ENCODE results near the gene PREB.

Gene PREB

DNA sequence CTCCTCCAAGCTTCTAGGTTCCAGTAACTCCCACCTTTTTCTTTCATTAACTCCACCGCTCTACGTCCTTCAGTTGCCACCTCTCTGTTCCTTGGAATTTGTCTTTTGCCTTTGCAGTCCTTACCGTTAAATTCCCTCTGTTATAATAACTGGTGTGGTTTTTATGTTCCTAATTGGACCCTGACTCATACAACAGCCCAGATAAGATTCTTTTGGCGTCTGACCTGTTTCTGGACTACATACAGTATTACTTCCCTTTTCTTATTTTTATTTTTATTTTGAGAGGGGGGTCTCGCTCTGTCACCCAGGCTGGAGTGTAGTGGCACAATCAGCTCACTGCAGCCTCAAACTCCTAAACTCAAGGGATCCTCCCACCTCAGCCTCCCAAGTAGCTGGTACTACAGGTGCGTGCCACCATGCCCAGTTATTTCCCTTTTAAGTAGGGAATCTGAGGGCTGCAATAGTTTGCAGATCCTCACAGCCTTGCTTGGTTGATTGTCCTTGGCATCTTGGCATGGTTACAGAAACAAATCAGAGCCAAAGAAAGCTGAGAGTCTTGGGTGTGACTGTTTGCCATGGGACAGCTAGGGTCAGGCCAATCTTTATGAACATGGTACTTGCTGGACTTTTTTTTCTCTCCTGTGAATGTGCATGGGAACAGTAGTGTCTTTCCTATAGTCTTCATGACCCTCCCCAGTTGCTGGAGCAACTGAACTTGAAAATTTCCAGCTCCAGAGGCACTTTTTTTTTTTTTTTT lies 36.3 kb upstream of the PREB start:
- no peak for DNase-seq

DNA sequence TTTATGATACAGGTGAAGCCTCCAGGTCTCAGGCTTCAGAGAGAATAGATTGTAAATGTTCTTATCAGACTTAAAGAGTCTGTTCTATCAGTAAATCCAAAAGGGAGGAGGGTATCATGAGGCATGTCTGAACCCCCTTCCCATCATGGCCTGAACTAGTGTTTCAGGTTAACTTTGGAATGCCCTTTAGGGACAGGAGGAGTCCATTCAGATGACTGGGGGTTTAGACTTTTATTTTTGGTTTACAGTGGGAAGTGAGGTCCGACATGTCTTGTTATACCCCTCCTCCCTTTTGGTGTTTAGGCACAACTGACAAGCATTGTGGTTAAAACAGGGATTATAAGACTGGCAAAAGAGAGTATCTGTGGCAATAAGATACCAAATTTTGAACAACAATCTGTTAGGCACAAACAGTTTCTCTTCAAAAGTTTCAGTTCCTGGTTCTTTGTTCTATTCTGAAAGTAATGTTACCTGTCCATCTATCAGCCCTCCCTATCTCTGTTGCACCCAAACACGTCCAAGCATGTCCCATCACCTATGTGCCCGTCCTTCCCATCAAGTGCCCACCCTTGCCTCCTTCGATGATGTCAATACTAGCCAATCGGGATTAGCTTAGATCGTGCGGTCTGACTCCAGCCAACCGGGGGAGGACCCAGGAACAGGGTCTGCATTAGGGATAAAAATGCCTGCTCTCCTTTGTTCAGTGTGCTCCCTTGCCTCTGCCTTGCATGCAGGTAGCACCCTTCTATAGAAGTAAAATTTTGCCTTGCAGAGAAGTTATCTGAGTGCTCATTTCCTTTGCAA lies 30.7 kb upstream of the PREB start:
- no peak overlapping the region for H3K27ac ChIP-seq (ENCODE audit: low read depth, low read length)
- no CpG with 5 or more reads among the region's 8 CpGs for WGBS (ENCODE audit: extremely low coverage, insufficient coverage, low lambda C conversion rate)
- no peaks in the 10 kb centered on the region for H3K4me1 ChIP-seq (ENCODE audit: control insufficient read depth, low read depth, low read length)
- DNase-seq = no peak
- H4K8ac ChIP-seq (ENCODE audit: low read depth, low read length) = no peak overlapping the region
- no peak overlapping the region for H3K9ac ChIP-seq (ENCODE audit: low read length)
- no peaks in the 10 kb centered on the region for H3K79me2 ChIP-seq (ENCODE audit: control insufficient read depth, insufficient read depth, low read length)
- H2AK5ac ChIP-seq (ENCODE audit: low read length) = no peak overlapping the region
- H3K23ac ChIP-seq (ENCODE audit: low read length) = no peak overlapping the region
- H2BK120ac ChIP-seq (ENCODE audit: low read depth, low read length) = no peak overlapping the region
- no peaks in the 10 kb centered on the region for H3K27me3 ChIP-seq (ENCODE audit: insufficient read depth, low read length, poor library complexity)
- H3K4me2 ChIP-seq (ENCODE audit: low read length) = no peak overlapping the region
- H3K4ac ChIP-seq (ENCODE audit: low read depth, low read length) = no peak overlapping the region
- no peak overlapping the region for H3K56ac ChIP-seq (ENCODE audit: low read length)
- H4K5ac ChIP-seq (ENCODE audit: low read length) = no peak overlapping the region
- H3K79me1 ChIP-seq (ENCODE audit: low read length) = no peaks in the 10 kb centered on the region
- H3K18ac ChIP-seq (ENCODE audit: low read length) = no peak overlapping the region
- no peak overlapping the region for H2BK15ac ChIP-seq (replicated peaks; ENCODE audit: low read depth)
- no peaks in the 10 kb centered on the region for H3K36me3 ChIP-seq (ENCODE audit: control insufficient read depth, insufficient read depth, low read length)
- no peak overlapping the region for H2BK5ac ChIP-seq (ENCODE audit: low read length)
- H3K4me3 ChIP-seq (ENCODE audit: low read length) = no peak overlapping the region

More for the DNA sequence above, 36.3 kb upstream of the PREB start:
- H2AK5ac ChIP-seq (ENCODE audit: low read length) = no peak overlapping the region
- no peak overlapping the region for H3K27ac ChIP-seq (ENCODE audit: low read depth, low read length)
- no peak overlapping the region for H4K8ac ChIP-seq (ENCODE audit: low read depth, low read length)
- no peak overlapping the region for H3K9ac ChIP-seq (ENCODE audit: low read length)
- no CpG with 5 or more reads among the region's 6 CpGs for WGBS (ENCODE audit: extremely low coverage, insufficient coverage, low lambda C conversion rate)
- no peak overlapping the region for H3K4me2 ChIP-seq (ENCODE audit: low read length)
- H3K4me3 ChIP-seq (ENCODE audit: low read length) = no peak overlapping the region
- H2BK5ac ChIP-seq (ENCODE audit: low read length) = no peak overlapping the region
- no peak overlapping the region for H4K5ac ChIP-seq (ENCODE audit: low read length)
- H3K56ac ChIP-seq (ENCODE audit: low read length) = no peak overlapping the region
- no peaks in the 10 kb centered on the region for H3K36me3 ChIP-seq (ENCODE audit: control insufficient read depth, insufficient read depth, low read length)
- no peak overlapping the region for H2BK120ac ChIP-seq (ENCODE audit: low read depth, low read length)
- H3K4ac ChIP-seq (ENCODE audit: low read depth, low read length) = no peak overlapping the region
- no peaks in the 10 kb centered on the region for H3K27me3 ChIP-seq (ENCODE audit: insufficient read depth, low read length, poor library complexity)
- no peak overlapping the region for H2BK15ac ChIP-seq (replicated peaks; ENCODE audit: low read depth)
- no peaks in the 10 kb centered on the region for H3K4me1 ChIP-seq (ENCODE audit: control insufficient read depth, low read depth, low read length)
- no peak overlapping the region for H3K23ac ChIP-seq (ENCODE audit: low read length)
- no peak overlapping the region for H3K18ac ChIP-seq (ENCODE audit: low read length)
- no peaks in the 10 kb centered on the region for H3K79me1 ChIP-seq (ENCODE audit: low read length)
- no peaks in the 10 kb centered on the region for H3K79me2 ChIP-seq (ENCODE audit: control insufficient read depth, insufficient read depth, low read length)

DNA sequence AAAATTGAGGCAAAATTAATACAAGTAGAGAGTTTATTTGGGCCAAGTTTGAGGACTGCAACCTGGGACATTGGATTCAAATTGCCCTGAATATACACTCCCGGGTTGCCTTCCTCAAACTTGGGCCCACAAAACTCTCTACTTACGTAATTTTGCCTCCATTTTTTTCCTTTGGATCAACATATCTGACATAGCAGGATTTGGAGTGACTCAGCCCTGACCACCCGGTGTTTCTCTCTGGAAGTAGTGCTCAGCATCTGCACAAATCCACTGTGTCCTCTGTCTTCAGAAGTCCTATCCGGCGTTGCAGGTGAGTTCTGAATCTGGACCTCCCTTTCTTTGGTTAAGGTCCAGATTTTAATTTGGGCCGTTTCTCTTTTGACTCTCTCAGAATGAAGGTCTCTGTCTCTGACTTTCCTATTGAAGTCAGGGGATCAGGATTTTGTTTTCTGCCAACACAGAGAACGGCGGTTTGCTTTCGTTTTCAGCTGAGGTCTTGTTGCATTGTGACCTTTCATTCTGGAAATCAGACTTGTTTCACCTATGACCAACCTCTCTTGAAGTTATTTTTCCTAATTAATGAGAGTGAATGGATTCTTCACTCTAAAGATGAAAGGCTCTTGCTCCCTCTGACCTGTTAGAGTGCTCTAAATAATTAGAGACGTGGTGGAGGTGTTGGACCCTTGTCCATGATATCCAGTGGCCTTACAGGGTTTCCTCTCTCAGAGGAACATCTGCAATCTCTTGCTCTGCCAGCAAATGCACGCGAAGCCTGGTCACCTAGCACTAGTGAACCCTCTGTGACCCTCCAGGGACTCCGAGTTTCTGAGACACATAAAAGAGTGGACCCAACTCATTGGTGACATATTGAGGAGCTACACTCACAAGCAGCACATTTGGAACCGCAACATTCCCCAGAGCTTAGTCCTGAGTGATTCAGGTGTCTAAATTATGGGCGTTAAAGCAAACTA lies 28.0 kb upstream of the PREB start:
- Histone ChIP-seq H3K27ac (ENCODE audit: low read depth, low read length) (no peak overlapping the region), H3K4me1 (ENCODE audit: control insufficient read depth, low read depth, low read length) (no peaks in the 10 kb centered on the region), H3K18ac (ENCODE audit: low read length) (no peak overlapping the region), H2AK5ac (ENCODE audit: low read length) (no peak overlapping the region), H3K4ac (ENCODE audit: low read depth, low read length) (no peak overlapping the region), H3K79me2 (ENCODE audit: control insufficient read depth, insufficient read depth, low read length) (no peaks in the 10 kb centered on the region), H2BK15ac (replicated peaks; ENCODE audit: low read depth) (no peak overlapping the region), H3K79me1 (ENCODE audit: low read length) (no peaks in the 10 kb centered on the region), H4K8ac (ENCODE audit: low read depth, low read length) (no peak overlapping the region), H4K5ac (ENCODE audit: low read length) (no peak overlapping the region), H3K27me3 (ENCODE audit: insufficient read depth, low read length, poor library complexity) (no peaks in the 10 kb centered on the region), H3K9ac (ENCODE audit: low read length) (no peak overlapping the region), H3K4me3 (ENCODE audit: low read length) (no peak overlapping the region), H2BK120ac (ENCODE audit: low read depth, low read length) (no peak overlapping the region), H2BK5ac (ENCODE audit: low read length) (no peak overlapping the region), H3K23ac (ENCODE audit: low read length) (no peak overlapping the region), H3K36me3 (ENCODE audit: control insufficient read depth, insufficient read depth, low read length) (no peaks in the 10 kb centered on the region), H3K56ac (ENCODE audit: low read length) (no peak overlapping the region), H3K4me2 (ENCODE audit: low read length) (no peak overlapping the region)
- WGBS (ENCODE audit: extremely low coverage, insufficient coverage, low lambda C conversion rate) = no CpG with 5 or more reads among the region's 15 CpGs
- no peak for DNase-seq

DNA sequence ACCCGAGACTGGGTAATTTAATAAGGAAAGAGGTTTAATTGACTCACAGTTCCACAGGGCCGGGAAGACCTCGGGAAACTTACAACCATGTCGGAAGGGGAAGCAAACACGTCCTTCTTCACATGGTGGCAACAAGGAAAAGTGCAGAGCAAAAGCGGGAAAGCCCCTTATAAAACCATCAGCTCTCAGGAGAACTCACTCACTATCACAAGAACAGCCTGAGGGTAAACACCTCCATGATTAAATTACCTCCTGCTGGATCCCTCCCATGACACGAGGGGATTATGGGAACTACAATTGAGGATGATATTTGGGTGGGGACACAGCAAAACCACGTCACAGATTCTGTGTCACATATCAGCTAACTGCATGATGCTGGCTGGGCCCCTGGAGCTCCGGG lies 25.8 kb upstream of the PREB start:
- Histone ChIP-seq H2BK15ac (replicated peaks; ENCODE audit: low read depth) (no peak overlapping the region), H3K4me2 (ENCODE audit: low read length) (no peak overlapping the region), H3K79me1 (ENCODE audit: low read length) (no peaks in the 10 kb centered on the region), H3K27me3 (ENCODE audit: insufficient read depth, low read length, poor library complexity) (no peaks in the 10 kb centered on the region), H4K8ac (ENCODE audit: low read depth, low read length) (no peak overlapping the region), H2AK5ac (ENCODE audit: low read length) (no peak overlapping the region), H3K79me2 (ENCODE audit: control insufficient read depth, insufficient read depth, low read length) (no peaks in the 10 kb centered on the region), H3K27ac (ENCODE audit: low read depth, low read length) (no peak overlapping the region), H3K9ac (ENCODE audit: low read length) (no peak overlapping the region), H3K4me1 (ENCODE audit: control insufficient read depth, low read depth, low read length) (no peaks in the 10 kb centered on the region), H3K23ac (ENCODE audit: low read length) (no peak overlapping the region), H2BK5ac (ENCODE audit: low read length) (no peak overlapping the region), H3K4me3 (ENCODE audit: low read length) (no peak overlapping the region), H3K18ac (ENCODE audit: low read length) (no peak overlapping the region), H3K56ac (ENCODE audit: low read length) (no peak overlapping the region), H2BK120ac (ENCODE audit: low read depth, low read length) (no peak overlapping the region), H3K4ac (ENCODE audit: low read depth, low read length) (no peak overlapping the region), H3K36me3 (ENCODE audit: control insufficient read depth, insufficient read depth, low read length) (no peaks in the 10 kb centered on the region), H4K5ac (ENCODE audit: low read length) (no peak overlapping the region)
- WGBS (ENCODE audit: extremely low coverage, insufficient coverage, low lambda C conversion rate) = no CpG with 5 or more reads among the region's 9 CpGs
- DNase-seq = no peak

DNA sequence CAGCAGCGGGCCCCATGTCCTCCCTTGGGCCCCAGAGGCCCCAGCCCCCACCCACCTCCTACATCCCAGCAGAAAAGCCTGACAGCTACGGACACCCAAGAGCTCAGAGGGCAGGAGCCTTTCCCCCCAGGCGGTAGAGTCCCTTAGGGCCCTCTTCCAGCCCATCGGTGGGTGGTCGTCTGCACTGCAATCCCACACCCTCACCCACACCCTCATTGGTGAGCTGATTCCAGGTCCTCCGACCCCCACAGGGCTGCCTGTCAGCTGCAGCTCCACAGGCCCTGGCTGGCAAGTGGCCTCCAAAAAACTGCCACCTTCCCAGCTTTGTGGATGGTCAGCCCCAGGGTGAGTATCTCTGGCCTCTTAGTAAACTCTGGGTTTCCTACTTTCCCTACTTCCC lies 24.8 kb upstream of the PREB start:
- Histone ChIP-seq H3K9ac (ENCODE audit: low read length) (no peak overlapping the region), H3K4me3 (ENCODE audit: low read length) (no peak overlapping the region), H3K79me1 (ENCODE audit: low read length) (no peaks in the 10 kb centered on the region), H2BK15ac (replicated peaks; ENCODE audit: low read depth) (no peak overlapping the region), H3K4me1 (ENCODE audit: control insufficient read depth, low read depth, low read length) (no peaks in the 10 kb centered on the region), H3K4ac (ENCODE audit: low read depth, low read length) (no peak overlapping the region), H3K23ac (ENCODE audit: low read length) (no peak overlapping the region), H2BK5ac (ENCODE audit: low read length) (no peak overlapping the region), H3K18ac (ENCODE audit: low read length) (no peak overlapping the region), H2AK5ac (ENCODE audit: low read length) (no peak overlapping the region), H3K79me2 (ENCODE audit: control insufficient read depth, insufficient read depth, low read length) (no peaks in the 10 kb centered on the region), H3K56ac (ENCODE audit: low read length) (no peak overlapping the region), H3K36me3 (ENCODE audit: control insufficient read depth, insufficient read depth, low read length) (no peaks in the 10 kb centered on the region), H3K27ac (ENCODE audit: low read depth, low read length) (no peak overlapping the region), H2BK120ac (ENCODE audit: low read depth, low read length) (no peak overlapping the region), H4K8ac (ENCODE audit: low read depth, low read length) (no peak overlapping the region), H4K5ac (ENCODE audit: low read length) (no peak overlapping the region), H3K27me3 (ENCODE audit: insufficient read depth, low read length, poor library complexity) (no peaks in the 10 kb centered on the region), H3K4me2 (ENCODE audit: low read length) (no peak overlapping the region)
- no peak for DNase-seq
- no CpG with 5 or more reads among the region's 6 CpGs for WGBS (ENCODE audit: extremely low coverage, insufficient coverage, low lambda C conversion rate)
